ENCODE measurements around the gene INSC. TPM values are rescaled to one million over a fixed set of nuclear protein-coding genes. Genes with fewer than 3 reads are reported as not detected.

The INSC gene
- total RNA-seq, 2 experiments from 2014 or later, result 0.74 to 1.4 TPM

GRCh38 chr11:15185021-15185420, 70.3 kb downstream of the INSC start:
- ATAC-seq (no peak), DNase-seq (no peak)
- Mint-ChIP-seq H3K4me1 (ENCODE audit: low read depth) (no peaks in the 10 kb centered on the region), H3K36me3 (ENCODE audit: low read depth) (no peaks in the 10 kb centered on the region), H3K9me3 (no peaks in the 10 kb centered on the region), H3K4me3 (no peak overlapping the region), H3K27ac (no peak overlapping the region), H3K27me3 (peaks cover 5% of the 10 kb centered on the region)
- intact Hi-C loops (cut with micrococcal nuclease), result no loop called here
- ChIA-PET CTCF (interaction anchor here (0.7 to 1.8 kb wide), 3 partner anchors 13 to 277 kb away, joined by 3 to 4 read pairs (median 4); no protein-coding TSS in a partner anchor), POLR2A (no interaction called here)
- TF ChIP-seq CTCF (IDR thresholded peaks at IDR 0.05), result no peak

- Mint-ChIP-seq H3K27me3 (peaks cover 5% of the 10 kb centered on the region), H3K36me3 (ENCODE audit: low read depth) (no peaks in the 10 kb centered on the region), H3K27ac (no peak overlapping the region), H3K4me1 (ENCODE audit: low read depth) (no peaks in the 10 kb centered on the region), H3K4me3 (no peak overlapping the region), H3K9me3 (no peaks in the 10 kb centered on the region)
- no peak for ATAC-seq
- DNase-seq, result no peak
- POLR2A ChIA-PET, result no interaction called here
- intact Hi-C loops (cut with micrococcal nuclease), result no loop called here
- no peak for TF ChIP-seq CTCF (IDR thresholded peaks at IDR 0.05)
- CTCF ChIA-PET, result interaction anchor here (0.8 to 1.8 kb wide), 3 partner anchors 76 to 279 kb away, joined by 3 to 4 read pairs (median 4); no protein-coding TSS in a partner anchor
These were observed 71.4 kb downstream of the INSC start for GRCh38 chr11:15186146-15186545.

GRCh38 chr11:15189189-15189588, 74.5 kb downstream of the INSC start:
- DNase-seq, result no peak
- no peak for ATAC-seq
- H3K36me3 Mint-ChIP-seq (ENCODE audit: low read depth), result no peaks in the 10 kb centered on the region
- no peaks in the 10 kb centered on the region for H3K4me1 Mint-ChIP-seq (ENCODE audit: low read depth)
- no peak overlapping the region for H3K27ac Mint-ChIP-seq
- intact Hi-C loops (cut with micrococcal nuclease), result no loop called here
- H3K9me3 Mint-ChIP-seq, result no peaks in the 10 kb centered on the region
- TF ChIP-seq CTCF (IDR thresholded peaks at IDR 0.05), result no peak
- CTCF ChIA-PET, result interaction anchor here (0.7 to 1.3 kb wide), 3 partner anchors 16 to 71 kb away, joined by 3 read pairs; no protein-coding TSS in a partner anchor
- POLR2A ChIA-PET, result no interaction called here
- H3K4me3 Mint-ChIP-seq, result no peak overlapping the region
- H3K27me3 Mint-ChIP-seq, result peaks cover 7% of the 10 kb centered on the region

- Mint-ChIP-seq H3K27me3 (peaks cover 7% of the 10 kb centered on the region), H3K4me3 (no peak overlapping the region), H3K27ac (no peak overlapping the region), H3K4me1 (ENCODE audit: low read depth) (no peaks in the 10 kb centered on the region), H3K36me3 (ENCODE audit: low read depth) (no peaks in the 10 kb centered on the region), H3K9me3 (no peaks in the 10 kb centered on the region)
- ChIA-PET CTCF (interaction anchor here (0.8 to 1.3 kb wide), 3 partner anchors 15 to 89 kb away, joined by 3 to 4 read pairs (median 3); no protein-coding TSS in a partner anchor), POLR2A (no interaction called here)
- intact Hi-C loops (cut with micrococcal nuclease), result no loop called here
- ATAC-seq, result no peak
- DNase-seq, result no peak
- no peak for TF ChIP-seq CTCF (IDR thresholded peaks at IDR 0.05)
These were observed 75.1 kb downstream of the INSC start for GRCh38 chr11:15189641-15190365.

GRCh38 chr11:15190611-15191010, 75.9 kb downstream of the INSC start:
- Mint-ChIP-seq H3K4me3 (no peak overlapping the region), H3K27ac (no peak overlapping the region), H3K4me1 (ENCODE audit: low read depth) (no peaks in the 10 kb centered on the region), H3K27me3 (peaks cover 7% of the 10 kb centered on the region), H3K9me3 (no peaks in the 10 kb centered on the region), H3K36me3 (ENCODE audit: low read depth) (no peaks in the 10 kb centered on the region)
- ATAC-seq (no peak), DNase-seq (no peak)
- ChIA-PET CTCF (interaction anchor here (0.8 to 1.1 kb wide), 2 partner anchors 17 to 90 kb away, joined by 3 to 4 read pairs; no protein-coding TSS in a partner anchor), POLR2A (no interaction called here)
- no peak for TF ChIP-seq CTCF (IDR thresholded peaks at IDR 0.05)
- intact Hi-C loops (cut with micrococcal nuclease), result no loop called here
